Fibroblast of skin of abdomen (primary cell): ENCODE data around the gene OTUB2.
A peak's percentile ranks its signal among the peaks of the same experiment; 100 is the strongest.
"Not testable (repeated sequence)": the region's sequence is repeated elsewhere in the genome, so short reads cannot be mapped to it uniquely, and the experiment has no call there.

Source experiments
- DNase-seq: peaks from one replicate; pipeline ENCODE4 v3.0.0-alpha.2; 2013

Gene OTUB2

GRCh38 chr14:94058128-94058673 is 32.1 kb downstream of the OTUB2 start:
- DNase-seq: no peak

- DNase-seq: no peak
Observed at GRCh38 chr14:94058674-94059138, 32.6 kb downstream of the OTUB2 start.

GRCh38 chr14:94059998-94060397 is 33.9 kb downstream of the OTUB2 start:
- DNase-seq: no peak

- peak; percentile 55 for DNase-seq
Observed at GRCh38 chr14:94062344-94062940, 36.3 kb downstream of the OTUB2 start.

GRCh38 chr14:94066089-94066676 is 40.0 kb downstream of the OTUB2 start:
- DNase-seq: no peak

GRCh38 chr14:94072076-94072475 is 45.9 kb downstream of the OTUB2 start:
- not testable (repeated sequence) for DNase-seq

GRCh38 chr14:94074534-94074933 is 48.4 kb downstream of the OTUB2 start:
- no peak for DNase-seq

- no peak for DNase-seq
Observed at GRCh38 chr14:94075008-94075407, 48.9 kb downstream of the OTUB2 start.

GRCh38 chr14:94077111-94077821 is 51.1 kb downstream of the OTUB2 start:
- DNase-seq: no peak

- DNase-seq: no peak
Observed at GRCh38 chr14:94077823-94078222, 51.7 kb downstream of the OTUB2 start.

- peak; percentile 19 for DNase-seq
Observed at GRCh38 chr14:94079891-94080620, 53.9 kb downstream of the OTUB2 start.

GRCh38 chr14:94080621-94081385 is 54.7 kb downstream of the OTUB2 start, which contains the start of the genes DDX24 and IFI27L1:
DDX24 (minus strand) TSS chr14:94081202; CDS start chr14:94079742, 1,460 bp downstream.
IFI27L1 (plus strand) TSS chr14:94081310; CDS start chr14:94096938, 15,628 bp downstream.
- DNase-seq: peak; percentile 93

GRCh38 chr14:94081386-94081820 is 55.3 kb downstream of the OTUB2 start:
- no peak for DNase-seq

GRCh38 chr14:94087891-94088290 is 61.8 kb downstream of the OTUB2 start:
- DNase-seq: no peak

GRCh38 chr14:94088516-94088915 is 62.4 kb downstream of the OTUB2 start:
- DNase-seq: peak; percentile 33

GRCh38 chr14:94089479-94089878 is 63.3 kb downstream of the OTUB2 start:
- peak; percentile 11 for DNase-seq

GRCh38 chr14:94093418-94093817 is 67.3 kb downstream of the OTUB2 start:
- DNase-seq: no peak

- DNase-seq: no peak
Observed at GRCh38 chr14:94097091-94097490, 71.0 kb downstream of the OTUB2 start.
